Fibroblast of skin of left biceps (primary cell): Measurements from ENCODE around the gene DHTKD1.
A peak's percentile ranks its signal among the peaks of the same experiment; 100 is the strongest.
"Not testable (repeated sequence)": the region's sequence is repeated elsewhere in the genome, so short reads cannot be mapped to it uniquely, and the experiment has no call there.

Source experiments
- DNase-seq, 2 experiments: peaks; one replicate each; pipeline ENCODE4 v3.0.0-alpha.2; 2013; ENCODE audit warnings: low read depth in 2 of 2

Gene DHTKD1

DNA sequence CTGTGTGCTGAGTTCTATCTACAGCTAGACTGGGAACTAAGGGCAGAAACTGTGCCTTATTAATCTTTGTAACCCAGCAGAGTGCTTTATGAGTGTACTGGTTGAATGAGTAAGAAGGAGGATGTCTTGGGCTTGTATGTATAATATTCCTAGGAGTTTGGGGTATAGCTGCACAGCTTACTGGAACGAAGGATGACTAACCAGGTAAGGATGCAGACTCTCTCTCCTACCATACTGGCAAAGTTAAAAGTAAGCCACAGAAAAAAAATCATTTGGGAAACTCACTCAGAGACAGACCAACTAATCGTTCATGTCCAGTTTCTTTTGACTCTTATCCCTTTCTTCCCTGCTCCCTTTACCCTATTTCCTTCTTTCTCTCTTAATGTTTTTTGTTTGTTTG is 1.4 kb upstream of the DHTKD1 start:
- DNase-seq: peak in 1 of 2 experiments; percentile 38

DNA sequence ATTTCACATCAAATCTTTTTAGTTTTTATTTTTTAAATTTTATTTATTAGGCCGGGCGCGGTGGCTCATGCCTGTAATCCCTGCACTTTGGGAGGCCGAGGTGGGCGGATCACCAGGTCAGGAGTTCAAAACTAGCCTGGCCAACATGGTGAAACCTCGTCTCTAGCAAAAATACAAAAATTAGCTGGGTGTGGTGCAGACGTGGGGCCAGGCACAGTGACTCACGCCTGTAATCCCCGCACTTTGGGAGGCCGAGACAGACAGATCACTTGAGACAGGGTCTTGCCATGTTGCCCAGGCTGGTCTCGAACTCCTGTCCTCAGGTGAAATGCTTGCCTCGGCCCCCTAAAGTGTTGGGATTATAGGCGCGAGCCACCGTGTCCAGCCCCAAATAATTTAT is 2.7 kb downstream of the DHTKD1 start:
- DNase-seq: not testable (repeated sequence)

DNA sequence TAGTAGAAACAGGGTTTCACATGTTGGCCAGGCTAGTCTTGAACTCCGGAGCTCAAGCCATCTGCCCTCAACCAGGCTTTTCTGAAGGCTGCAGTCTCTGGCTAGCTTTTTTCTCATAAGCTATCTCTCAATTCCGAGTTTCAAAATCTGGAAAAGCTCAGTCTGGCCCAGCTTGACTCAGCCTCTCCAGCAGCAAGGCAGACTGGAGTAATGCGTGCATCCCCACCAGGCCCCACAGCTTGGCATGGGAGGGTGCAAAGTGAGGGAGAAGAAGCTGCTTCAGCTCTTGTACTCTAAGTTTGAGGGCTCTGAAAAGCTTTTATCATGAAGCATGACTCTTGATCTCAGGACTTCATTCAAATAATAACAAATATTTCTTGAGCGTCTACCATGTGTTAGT is 4.8 kb downstream of the DHTKD1 start:
- no peak for DNase-seq

DNA sequence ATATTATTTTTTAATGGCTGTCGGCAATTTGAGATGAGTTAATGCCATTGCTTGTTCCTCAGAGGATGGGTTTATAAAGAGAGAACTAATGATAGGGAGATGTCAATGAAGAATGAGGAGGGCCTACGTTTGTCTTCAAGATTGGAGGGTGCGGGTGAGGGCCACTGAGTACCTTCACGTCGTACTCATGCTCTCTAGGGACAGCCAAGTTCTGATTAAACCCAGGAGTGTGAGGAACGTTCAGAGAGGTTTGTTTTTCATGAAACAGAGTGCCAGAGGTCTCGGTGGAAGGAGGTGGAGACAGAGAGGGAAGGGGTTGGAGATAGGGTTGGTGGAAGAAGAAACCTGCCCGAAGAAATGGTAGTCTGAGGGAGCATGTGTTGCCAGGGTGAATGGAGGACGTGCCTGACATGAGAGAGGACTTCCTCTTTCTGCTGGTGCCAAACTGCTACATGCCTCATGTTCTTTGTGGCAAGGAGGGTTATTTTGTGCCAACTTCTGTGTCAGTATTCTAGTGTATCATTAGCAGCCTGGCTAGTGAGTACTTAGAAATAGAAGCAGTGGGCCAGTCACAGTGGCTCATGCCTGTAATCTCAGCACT is 8.9 kb downstream of the DHTKD1 start:
- no peak for DNase-seq

DNA sequence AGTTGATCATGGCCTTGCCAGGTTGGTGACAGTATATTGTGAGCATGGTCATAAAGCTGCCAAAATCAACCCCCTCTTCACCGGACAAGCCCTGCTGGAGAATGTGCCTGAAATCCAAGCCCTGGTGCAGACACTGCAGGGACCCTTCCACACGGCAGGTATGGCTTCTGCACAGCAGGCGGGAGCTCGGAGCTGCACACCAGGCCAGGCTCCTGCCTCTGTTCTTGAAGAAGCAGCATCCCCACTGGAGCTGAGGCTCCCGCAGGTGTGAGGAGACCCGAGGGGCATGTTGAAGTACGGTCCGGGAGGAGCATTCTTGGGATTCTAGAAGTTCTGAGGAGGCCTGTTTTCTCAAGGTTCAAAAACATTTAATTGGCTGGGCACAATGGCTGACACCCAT is 12.7 kb downstream of the DHTKD1 start:
- no peak for DNase-seq

DNA sequence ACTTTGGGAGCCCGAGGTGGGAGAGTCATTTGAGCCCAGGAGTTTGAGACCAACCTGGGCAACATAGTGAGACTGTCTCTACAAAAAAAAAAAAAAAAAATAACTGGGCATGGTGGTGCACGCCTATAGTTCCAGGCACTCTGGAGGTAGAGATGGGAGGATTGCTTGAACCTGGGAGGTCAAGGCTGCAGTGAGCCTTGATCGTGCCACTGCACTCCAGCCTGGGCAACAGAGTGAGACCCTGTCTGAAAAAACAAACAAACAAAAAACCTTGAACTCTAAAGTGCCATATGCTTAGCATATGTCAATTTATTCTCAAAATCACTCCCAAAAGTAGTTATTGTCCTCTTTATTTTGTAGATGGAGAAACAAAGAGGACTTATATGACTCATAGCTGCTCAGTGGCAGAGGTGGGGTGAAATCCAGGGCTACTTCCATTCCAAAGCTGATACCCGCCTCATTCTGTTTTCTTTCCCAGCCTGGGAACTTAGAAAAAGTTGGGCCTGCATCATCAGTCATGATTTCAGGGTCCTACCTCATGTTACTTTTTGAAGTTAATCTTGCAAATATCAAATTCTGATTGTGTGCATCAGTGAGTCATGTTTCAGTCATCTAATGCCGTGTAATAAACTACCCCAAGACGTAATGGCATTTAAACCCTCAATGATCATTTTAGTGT is 13.3 kb downstream of the DHTKD1 start:
- DNase-seq: peak in 1 of 2 experiments; percentile 8

DNA sequence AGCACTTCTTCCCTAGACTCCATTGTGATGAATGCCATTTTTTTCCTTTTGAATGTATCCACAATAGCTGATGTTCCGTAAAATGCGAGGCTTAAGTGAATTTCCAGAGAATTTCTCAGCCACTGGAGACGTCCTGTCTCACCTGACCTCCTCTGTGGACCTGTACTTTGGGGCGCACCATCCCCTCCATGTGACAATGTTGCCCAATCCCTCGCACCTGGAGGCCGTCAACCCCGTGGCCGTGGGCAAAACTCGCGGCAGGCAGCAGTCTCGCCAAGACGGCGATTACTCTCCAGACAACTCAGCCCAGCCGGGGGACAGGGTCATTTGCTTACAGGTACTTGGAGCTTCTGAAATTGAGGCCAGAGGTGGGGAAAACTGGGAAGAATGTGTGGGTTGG is 20.2 kb downstream of the DHTKD1 start:
- DNase-seq: no peak

DNA sequence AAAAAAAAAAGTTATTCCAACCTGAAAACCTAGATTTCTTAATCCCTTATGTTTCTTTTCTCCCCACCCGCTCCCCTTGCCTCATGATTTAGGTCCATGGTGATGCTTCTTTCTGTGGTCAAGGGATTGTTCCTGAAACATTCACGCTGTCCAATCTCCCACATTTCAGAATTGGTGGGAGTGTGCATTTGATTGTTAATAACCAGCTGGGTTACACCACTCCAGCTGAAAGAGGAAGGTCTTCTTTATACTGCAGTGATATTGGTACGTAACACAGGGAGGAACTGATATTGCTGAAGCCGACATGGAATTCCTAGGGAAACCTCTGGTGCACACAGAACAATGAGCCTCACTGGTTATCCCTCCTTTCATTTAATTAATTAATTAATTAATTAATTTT is 22.7 kb downstream of the DHTKD1 start:
- no peak for DNase-seq

DNA sequence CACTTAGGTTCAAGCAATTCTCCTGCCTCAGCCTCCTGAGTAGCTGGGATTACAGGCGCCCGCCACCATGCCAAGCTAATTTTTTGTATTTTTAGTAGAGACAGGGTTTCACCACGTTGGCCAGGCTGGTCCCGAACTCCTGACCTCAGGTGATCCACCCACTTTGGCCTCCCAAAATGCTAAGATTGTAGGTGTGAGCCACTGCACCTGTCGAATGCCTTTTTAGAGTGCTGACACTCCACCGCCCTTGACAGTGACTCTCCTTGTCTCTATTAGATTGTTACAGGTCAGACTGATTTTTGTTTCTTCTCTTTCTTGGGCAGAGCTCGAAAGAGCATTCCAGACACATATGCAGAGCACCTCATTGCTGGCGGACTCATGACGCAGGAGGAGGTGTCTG is 28.6 kb downstream of the DHTKD1 start:
- not testable (repeated sequence) for DNase-seq

DNA sequence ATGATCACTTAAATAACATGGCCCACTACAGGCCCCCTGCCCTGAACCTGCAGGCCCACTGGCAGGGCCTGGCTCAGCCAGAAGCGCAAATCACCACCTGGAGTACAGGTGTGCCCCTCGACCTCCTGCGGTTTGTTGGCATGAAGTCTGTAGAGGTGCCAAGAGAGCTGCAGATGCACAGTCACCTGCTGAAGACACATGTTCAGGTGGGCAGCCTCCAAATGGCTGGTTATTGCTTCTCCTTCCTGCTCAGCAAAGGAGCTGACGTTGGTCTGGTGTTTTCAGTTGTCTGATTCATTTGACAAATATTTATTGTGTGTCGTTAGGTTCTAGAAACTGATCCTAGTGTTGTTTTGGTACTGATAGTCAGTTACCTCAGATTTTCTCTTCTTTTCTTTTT is 29.0 kb downstream of the DHTKD1 start:
- DNase-seq: no peak

DNA sequence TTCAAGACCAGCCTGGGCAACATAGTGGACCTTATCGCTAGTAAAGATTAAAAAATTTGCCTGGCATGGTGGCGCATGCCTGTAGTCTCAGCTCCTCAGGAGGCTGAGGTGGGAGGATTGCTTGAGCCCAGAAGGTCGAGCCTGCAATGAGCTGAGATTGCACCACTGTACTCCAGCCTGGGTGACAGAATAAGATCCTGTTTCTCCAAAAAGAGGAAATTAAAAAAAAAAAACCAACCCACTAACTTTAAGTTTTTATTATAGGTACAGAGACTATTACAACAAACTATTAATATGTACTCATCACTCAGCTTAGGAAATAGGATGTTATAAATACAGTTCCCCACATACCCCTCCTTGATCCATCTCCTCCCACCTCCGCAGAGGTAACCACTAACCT is 30.2 kb downstream of the DHTKD1 start:
- no peak for DNase-seq

DNA sequence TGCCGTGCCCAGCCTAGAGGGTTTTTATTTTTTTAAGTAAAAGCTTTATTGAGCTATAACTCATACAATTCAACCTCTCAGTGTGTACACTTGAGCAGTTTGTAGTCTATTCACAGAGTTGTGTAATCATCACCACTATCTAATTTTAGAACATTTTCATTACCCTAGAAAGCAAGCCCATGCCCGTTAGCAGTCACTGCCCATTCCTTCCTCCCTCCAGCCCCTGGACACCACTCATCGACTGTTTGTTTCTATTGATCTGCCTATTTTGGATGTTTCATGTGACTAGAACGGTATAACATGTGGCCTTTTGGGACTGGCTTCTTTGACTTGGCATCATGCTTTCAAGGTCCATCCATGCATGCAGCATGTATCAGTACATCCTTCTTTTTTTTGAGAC is 35.0 kb downstream of the DHTKD1 start:
- DNase-seq: no peak

DNA sequence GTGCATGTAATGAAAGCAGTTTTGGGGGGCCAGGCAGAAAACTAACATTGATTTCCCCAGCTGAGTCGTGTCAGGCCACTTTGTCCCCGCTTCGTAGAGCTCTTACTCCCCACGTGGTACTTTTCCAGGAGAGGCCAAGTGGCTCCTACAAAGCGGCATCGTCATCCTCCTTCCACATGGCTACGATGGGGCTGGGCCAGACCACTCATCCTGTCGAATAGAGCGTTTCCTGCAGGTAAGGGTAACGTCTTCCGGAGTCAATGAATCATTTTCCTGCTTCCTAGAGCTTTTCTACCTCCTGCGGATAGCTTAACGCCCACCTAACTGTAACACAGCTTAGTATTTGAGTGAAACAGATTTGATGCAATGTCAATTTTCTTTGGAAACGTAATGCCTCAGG is 39.0 kb downstream of the DHTKD1 start:
- DNase-seq: no peak

DNA sequence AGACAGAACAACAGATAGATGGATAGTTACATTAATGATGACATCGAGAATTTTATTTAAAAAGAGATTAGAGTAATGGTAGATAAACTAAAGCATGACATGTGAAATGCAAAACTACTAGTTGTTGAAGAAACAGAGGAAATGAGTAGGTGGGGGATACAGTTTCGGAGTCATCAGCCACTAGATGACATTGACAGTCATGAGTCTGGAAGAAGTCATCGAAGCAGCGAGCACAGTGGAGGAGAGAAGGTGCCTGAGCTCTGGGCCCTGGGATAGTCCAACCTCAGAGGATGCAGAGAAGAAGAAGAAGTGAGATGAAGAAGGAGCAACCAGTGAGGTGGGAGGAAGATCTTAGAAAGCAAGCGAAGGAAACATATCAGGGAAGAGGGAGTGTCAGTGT is 40.5 kb downstream of the DHTKD1 start:
- no peak for DNase-seq

DNA sequence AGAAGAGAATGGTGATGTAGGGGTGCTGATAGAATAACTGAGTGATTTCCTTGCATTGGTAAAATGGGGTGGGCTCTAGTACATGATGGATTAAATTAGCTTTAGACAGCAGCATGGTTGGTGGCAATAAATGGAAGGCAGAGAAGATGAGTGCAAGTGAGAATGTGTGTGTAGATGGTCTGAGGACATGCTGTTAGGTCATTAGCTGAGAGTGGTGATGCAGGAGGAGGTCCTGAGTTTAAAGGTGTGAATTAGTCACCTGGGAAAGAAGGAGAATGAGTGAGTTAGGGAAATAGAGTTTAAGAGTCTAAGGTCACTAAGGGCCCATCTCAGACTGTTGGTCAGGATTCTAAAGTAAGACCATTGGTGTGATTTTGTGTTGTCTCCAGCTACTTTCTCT is 42.8 kb downstream of the DHTKD1 start:
- DNase-seq: no peak

DNA sequence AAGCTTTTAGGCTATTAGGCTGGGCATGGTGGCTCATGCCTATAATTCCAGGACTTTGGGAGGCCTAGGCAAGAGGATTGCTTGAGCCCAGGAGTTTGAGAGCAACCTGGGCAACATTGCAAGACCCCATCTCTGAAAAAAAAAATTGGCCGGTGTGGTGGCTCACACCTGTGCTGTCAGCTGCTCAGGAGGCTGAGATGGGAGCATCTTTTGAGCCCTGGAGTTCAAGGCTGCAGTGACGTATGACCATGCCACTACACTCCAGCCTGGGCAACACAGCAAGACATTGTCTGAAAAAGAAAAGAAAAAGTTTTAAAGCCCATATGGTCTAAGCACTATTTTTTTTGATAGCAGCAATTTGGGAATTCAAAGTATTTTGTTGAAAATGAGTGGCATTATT is 44.9 kb downstream of the DHTKD1 start:
- no peak for DNase-seq

DNA sequence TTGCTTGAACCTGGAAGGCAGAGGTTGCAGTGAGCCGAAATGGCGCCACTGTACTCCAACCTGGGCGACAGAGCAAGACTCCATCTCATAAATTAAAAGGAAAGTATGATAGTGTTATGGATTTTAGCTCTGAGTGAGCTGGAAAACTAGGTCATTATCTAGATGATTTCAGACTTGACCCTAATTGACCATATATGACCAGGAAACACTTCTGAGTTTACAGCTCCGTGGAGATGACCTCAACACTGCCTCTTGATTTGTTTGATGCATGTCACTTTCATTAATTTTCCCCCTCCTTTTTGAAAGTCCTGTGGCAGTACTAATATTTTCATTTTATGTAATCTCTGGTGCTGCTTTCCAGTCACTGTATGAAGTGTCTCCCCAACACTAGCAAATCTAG is 52.9 kb downstream of the DHTKD1 start:
- DNase-seq: no peak

DNA sequence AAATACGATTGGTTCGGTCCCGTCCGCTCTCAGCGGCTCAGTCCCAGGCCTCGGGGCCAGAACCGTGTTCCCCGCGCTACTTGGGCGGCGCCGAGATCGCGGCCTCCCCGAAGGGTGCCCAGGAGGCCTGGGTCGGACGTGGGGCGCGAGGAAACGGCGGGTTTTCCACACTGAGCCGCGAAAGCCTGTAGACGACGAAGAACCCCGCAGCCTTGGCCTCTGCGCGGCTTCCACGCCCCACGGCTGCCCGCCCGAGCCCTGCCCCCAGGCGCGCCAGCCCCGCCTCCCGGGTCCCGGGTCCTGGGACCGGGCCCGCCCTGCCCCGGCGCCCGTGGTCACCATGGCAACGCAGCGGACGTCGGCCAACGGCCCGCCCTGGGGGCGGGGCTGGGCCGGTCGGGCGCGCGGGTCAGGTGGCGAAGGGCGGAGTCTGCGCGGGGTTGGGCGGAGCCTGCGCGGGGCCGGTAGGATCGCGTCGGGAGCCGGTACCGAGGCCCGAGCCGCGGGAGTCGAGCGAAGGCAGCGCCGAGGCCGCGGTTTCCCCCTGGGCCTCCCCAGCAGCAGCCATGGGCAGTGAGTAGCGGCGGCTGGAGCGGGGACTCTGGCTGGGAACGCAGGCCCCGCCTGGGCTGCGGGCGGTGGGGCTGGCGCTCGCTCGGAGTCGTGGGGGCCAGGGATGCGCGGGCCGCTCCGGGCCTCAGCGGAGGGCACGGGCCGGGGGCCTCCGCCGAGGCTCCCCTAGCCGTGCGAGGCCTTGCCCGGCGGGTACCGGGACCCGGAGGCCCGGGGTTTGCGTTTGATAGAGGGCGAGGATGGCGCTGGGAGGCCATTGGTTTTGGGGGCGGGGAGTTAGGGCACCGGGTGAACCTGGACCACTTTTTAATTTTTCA is 60.7 kb downstream of the DHTKD1 start, which contains the start of gene SEC61A2:
Gene SEC61A2, plus strand, starts transcription at position 456 of the 890 bp plus-strand sequence. Its CDS starts 111 bp downstream, at position 567.
- peak; percentile 75 to 81 for DNase-seq

DNA sequence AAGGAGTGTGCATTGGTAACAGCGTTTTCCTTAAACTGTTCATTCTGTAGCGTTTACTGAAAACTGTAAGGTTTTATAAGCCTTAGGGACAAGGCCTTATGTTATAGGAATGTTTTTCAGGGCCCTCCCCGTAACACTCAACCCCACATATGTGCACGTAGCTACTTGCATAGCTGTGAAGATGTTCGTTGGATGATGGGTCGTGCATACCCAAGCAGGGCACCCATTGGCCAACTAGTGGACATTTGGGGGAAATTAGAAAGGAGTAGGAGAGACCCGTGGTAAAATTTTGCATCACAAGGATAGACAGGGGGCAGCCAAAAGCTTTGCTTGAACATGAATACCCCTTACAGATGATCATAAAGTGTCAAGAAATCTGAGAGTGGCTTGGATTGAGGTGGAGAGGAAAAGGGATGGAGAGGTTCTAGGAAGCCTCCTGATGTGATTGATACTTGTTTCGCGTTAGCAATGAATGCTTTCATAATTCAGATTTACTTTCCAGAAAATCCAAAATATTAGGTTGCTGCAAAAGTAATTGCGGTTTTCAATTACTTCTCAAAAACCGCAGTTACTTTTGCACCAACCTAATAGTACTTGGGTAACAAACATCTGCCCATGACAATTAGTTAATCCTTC is 61.6 kb downstream of the DHTKD1 start:
- peak; percentile 29 to 50 for DNase-seq

DNA sequence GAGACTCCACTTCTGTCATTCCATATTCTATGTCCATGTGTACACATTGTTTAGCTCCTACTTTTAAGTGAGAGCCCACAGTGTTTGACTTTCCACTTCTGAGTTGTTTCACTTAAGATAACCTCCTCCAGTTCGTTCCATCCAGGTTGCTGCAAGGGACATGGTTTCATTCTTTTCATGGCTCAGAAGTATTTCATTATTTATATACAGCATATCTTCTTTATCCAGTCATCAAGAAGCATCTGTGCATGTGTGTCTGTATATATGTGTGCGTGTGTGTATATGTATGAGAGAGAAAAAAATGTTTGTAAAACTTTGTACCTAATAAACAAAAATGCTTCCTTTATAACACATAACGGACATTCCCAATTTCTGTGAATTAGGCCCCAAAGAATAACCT is 66.9 kb downstream of the DHTKD1 start:
- no peak for DNase-seq

DNA sequence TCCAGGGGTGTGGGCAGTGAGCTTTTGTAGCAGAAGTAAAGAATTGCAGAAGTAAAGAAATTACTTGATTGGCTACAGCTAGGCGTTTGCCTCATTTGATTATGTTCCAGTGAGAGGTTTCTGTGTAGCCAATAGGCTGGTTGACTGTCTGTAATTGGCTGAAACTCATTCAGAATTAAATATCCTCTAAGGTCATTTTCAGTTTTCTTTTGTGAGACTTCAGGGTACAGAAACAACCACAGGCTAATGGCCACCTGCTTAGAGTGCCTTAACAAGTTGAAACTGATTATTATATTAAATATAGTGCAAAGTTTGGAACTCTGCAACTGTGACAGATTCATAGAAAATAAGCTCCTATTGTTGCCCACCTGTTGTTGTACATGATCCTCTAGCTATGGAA is 71.3 kb downstream of the DHTKD1 start:
- no peak for DNase-seq

DNA sequence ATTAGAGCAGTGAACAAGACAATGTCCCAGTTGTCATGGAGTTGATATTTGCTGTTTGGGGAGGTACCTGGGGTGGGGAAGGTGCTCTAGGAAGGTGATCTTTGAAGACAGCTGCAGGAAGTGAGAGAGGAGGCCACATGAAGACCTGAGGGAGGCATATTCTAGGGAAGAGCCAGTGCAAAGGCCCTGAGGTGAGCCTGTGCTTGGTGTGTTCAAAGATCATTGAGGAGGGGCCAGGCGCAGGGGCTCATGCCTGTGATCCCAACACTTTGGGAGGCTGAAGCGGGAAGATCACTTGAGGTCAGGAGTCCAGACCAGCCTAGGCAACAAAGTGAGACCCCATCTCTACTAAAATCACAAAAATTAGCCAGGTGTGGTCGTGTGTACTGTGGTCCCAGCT is 75.8 kb downstream of the DHTKD1 start:
- no peak for DNase-seq
